GM04504 (cell line): ENCODE data around the gene ETS1.

ENCODE experiments used
- DNase-seq: peaks from one replicate; pipeline ENCODE4 v3.0.0-alpha.2; 2012; ENCODE audit warnings: low read depth

ETS1 gene

DNA sequence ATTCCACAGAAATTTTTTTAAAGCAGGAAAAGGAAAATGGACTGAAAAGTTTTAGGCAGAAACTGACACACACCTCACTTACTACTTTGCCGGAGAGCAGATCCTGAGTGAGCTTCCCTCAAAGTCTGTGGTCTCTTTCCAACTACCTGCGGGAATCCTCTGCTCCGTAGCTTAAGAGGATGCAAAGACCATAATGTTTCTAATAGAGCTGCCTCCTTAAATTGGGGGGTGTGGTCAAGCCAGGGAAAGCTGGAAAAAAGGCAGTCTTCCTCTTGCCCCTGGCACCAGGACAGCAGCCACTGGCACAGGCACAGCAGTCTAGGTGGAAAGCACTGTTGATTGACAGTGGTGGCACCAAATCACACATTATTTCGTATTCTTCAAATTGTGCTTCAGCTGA lies at the start of gene ETS1:
Gene ETS1 (minus strand): TSS at position 144 of the 400 bp plus-strand sequence. CDS start 14,428 bp downstream, outside the sequence.
- no peak for DNase-seq

- no peak for DNase-seq
Observed at GRCh38 chr11:128634395-128634794, 47.0 kb upstream of the ETS1 start.

GRCh38 chr11:128633384-128633965 lies 46.1 kb upstream of the ETS1 start:
- DNase-seq = no peak

- no peak for DNase-seq
Observed at GRCh38 chr11:128632141-128632791, 44.9 kb upstream of the ETS1 start.

GRCh38 chr11:128630367-128631230 lies 43.2 kb upstream of the ETS1 start:
- peak; percentile 75 for DNase-seq

DNA sequence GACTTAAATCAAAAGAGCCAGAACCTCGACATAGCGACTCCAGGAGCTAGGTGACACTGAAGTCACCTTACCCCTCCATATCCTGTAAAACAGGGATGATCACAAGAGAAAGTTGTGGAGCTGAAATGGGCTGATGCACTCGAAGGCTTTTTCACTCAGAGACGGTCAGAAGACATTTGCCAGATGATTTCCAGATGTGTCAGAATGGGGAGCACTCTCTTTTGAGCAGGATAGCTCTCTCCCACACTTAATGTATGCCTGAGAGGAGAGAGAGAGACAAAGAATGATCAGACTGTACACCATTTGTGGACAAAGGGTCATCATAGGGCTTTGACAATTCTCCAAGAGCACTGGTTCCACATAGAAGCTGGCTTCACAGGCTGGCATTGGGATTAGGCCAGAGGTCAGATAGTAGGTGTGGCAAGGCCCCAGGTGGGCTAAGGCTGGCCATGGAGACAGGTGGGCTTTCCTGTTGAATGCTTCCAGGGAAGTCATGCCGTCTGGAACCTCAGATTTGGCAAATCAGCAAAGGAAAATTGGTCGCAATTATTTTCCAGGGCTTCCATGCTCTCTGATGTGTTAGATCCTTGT lies 42.3 kb upstream of the ETS1 start:
- DNase-seq = no peak

GRCh38 chr11:128628686-128629085 lies 41.3 kb upstream of the ETS1 start:
- no peak for DNase-seq

DNA sequence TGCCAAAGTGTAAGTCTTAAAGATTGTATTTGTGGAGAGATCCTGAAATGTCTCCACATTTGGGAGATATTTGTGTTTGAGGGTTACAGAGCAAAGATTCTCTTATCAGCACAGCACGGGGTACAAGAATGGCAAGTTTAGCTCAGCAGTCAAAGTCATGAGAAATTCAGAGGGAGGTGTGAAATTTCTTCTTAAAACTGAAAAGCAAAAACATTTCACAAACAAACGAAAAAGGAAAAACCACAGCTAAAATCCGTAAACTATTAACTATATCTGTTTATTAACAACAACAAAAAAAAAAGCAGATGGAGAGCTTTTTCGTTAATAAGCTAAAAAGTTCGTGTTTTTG lies 40.9 kb upstream of the ETS1 start:
- no peak for DNase-seq

GRCh38 chr11:128627666-128628324 lies 40.4 kb upstream of the ETS1 start:
- DNase-seq = no peak

DNA sequence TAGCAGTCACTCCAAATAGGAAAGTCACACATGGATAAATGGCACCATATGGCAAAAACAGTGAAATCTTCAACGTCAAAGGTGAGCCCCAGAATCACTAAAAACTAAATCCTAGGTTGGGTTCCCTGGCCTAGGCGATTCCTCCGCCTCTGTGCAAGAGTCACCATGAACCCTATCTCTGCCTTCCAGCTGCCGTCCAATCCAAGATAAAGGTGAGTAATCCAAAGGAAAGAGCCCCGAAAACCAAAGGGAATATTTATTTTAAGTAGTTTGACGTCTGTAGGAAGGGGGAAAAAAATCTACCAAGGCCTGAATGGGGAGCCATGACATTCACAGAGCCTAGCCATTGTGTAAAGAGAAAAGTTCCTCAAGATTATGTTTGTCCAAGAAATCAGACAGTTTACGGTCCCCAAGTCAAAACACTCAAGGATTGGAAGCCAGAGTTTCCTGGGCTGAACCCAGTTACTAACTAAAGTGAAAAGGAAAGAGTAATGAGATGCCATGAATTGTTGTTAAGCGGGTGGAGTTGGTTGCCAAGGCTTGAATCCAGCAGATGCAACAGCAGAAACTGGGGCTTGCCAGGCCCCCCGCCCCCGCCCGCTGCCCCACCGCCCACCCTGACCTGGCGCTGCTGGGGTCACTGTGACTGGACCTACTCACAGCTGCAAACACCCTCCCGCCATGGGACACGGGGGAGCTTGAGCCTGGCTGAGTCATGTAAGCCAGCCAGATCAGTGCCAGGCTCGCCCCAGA lies 39.7 kb upstream of the ETS1 start:
- no peak for DNase-seq

GRCh38 chr11:128625746-128626145 lies 38.4 kb upstream of the ETS1 start:
- no peak for DNase-seq

GRCh38 chr11:128625326-128625725 lies 38.0 kb upstream of the ETS1 start:
- DNase-seq = no peak

DNA sequence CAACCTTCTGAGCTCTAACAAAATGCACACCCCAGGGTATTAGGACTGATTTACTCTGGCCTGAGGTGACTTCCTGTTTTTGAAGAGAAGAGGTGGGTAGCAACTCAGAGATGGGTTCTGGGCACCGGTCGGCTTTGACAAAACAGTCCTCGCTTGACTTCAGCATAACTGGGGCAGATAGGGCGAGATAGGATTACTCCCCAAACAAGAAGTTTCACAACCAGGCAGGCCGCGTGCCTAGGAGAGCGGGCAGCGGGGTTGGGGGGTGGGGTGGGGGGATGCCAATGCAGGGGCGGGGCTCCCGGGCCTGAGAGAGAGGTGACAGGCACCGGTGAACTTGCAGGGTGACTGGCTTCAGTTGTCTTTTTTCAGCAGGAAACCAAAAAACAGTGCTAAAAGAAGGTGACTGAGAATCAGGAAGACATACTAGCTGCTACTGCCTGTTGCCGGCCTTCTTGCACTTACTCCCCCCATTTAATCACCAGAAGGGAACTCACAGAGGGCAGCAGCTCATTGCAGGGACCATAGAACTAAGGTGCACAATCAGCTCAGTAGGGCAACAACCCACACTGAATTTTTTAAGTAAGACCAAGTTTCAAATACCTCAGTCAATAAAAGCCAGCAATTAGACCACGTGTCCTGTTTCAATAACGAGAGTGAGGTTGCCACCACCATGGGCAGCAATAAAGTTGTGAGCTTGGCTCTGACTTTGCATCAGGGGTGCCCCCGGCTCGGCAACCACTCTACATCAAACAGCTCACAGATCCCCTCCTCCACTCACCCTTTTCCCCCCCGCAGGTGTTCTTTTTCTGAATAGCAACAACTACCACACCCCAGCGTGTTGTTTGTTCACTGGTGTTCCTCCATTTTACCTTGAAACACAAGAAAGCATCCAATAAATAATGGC lies 37.2 kb upstream of the ETS1 start:
- DNase-seq = no peak

GRCh38 chr11:128623091-128623490 lies 35.7 kb upstream of the ETS1 start:
- DNase-seq = no peak

- DNase-seq = peak; percentile 96
Observed at GRCh38 chr11:128621601-128622501, 34.5 kb upstream of the ETS1 start.

DNA sequence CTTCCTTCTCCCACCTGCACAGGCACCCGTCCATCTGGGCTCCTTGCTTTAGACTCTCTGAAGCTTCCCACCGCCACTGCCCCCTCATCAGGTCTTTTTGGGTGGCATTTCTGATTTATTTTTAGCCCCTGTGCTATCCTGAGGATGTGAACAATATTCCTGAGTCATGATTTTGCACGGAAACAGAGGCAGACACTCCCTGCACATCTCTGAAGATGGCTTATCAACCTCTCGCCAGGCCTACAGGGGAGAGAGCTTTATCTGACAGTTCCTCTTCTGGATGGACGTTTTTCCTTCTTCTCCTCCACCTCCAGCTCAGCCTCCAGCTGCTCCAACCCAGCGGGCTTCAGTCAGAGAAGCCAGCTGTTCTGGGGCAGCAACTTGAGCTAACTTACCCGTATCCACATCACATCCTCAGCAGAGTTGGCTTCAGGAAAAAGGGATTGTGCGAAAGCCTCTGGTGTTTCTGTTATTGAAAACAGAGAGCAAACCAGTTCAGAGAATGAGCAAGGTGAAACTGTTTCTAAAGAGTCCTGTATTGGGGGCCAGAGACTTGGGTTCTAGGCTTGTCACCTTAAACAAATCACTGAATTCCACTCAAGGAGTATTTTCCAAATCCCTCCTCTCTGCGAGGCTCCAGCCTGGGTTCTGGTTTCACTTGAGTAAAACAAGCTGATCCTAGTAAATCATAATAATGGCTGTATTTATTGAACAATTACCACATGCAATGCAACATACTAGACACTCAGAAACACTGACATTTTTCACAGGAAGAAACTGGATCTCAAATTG lies 33.1 kb upstream of the ETS1 start:
- no peak for DNase-seq

DNA sequence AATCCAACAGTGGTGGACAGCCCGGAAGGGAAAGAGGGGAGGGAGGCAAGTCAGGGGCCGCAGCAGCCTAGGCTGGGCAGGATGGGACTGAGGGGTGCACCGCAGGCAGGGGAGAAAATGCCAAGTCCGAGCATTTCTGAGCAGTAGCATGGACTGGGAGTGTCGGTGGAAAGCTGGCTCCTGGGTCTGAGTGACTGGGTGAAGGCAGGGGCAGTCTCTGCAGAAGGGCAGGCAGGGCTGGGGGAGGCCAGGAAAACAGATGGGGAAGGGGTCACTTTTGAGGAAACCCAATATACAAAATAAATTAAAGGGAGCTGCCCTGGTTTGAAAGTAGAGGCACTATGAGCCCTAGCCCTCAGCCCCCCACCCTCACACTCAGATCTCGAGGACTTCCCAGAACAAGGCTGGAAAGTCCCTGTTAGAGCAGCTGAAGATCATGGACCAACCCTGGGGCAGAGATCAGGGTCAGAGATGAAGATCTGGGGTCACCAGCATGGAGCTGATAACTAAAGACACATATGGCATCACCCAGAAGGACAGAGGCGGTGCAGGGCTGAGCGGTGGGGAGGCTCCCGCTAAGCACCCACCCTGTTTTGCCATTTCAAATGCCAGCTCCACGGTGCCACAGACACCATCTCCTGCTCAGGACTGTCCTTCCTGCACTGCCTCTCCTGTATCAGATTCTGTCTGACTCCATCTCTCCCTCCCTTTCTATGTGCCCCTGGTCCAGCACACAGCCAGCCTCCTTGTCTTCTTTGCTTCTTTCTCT lies 32.4 kb upstream of the ETS1 start:
- DNase-seq = no peak

- DNase-seq = no peak
Observed at GRCh38 chr11:128619007-128619406, 31.6 kb upstream of the ETS1 start.
